Prostate gland (tissue), 2 donors: ENCODE data around the gene CNIH1. TPM values are rescaled to one million over a fixed set of nuclear protein-coding genes. Genes with fewer than 3 reads are reported as not detected.
"Not testable (repeated sequence)": the region's sequence is repeated elsewhere in the genome, so short reads cannot be mapped to it uniquely, and the experiment has no call there.

Source experiments
- DNase-seq: peaks from one replicate; pipeline ENCODE4 v3.0.0-alpha.2; 2019; ENCODE audit warnings: low spot score
- H3K27ac ChIP-seq, 2 donors: fragments of 200-600 bp; sonication (generic); 2 replicates each; pipeline ENCODE4 v1.5.1; 2017 to 2019
- H3K27me3 ChIP-seq: fragments of 200-600 bp; sonication (generic); replicated peaks from 2 replicates; pipeline ENCODE4 v1.5.1; 2019; ENCODE audit not compliant: insufficient read depth
- H3K36me3 ChIP-seq, 2 donors: fragments of 200-600 bp; sonication (generic); 1 replicate in 1 of 2; 2 replicates in 1 of 2; pipeline versions ENCODE4 v1.5.1 to v1.8.1; 2017 to 2019
- H3K4me1 ChIP-seq: fragments of 200-600 bp; sonication (generic); replicated peaks from 2 replicates; pipeline ENCODE4 v1.5.1; 2019
- H3K4me3 ChIP-seq, 2 donors: fragments of 200-600 bp; sonication (generic); 2 replicates each; pipeline ENCODE4 v1.5.1; 2017 to 2019
- H3K9me3 ChIP-seq: fragments of 200-600 bp; sonication (generic); 2 replicates; pipeline ENCODE4 v1.5.1; 2017
- POLR2A ChIP-seq: fragments of 450-650 bp; IDR thresholded peaks from one replicate; pipeline ENCODE4 v1.6.1; 2016; ENCODE audit warnings: antibody characterized with exemption, mild to moderate bottlenecking
- POLR2AphosphoS5 ChIP-seq: sonication (generic); formaldehyde crosslinking; IDR thresholded peaks from one replicate; pipeline ENCODE4 v1.6.1; 2017; ENCODE audit warnings: antibody characterized with exemption
- WGBS: methylation state at CpG from one replicate; pipeline ENCODE4 v1.1.5; 2018; 5-methylcytosine and 5-hydroxymethylcytosine counted together
- intact Hi-C: fragments of 100-400 bp; cut with DNase I; formaldehyde crosslinking; loops from one replicate; pipeline ENCODE4 v1.14.2; 2022
- total RNA-seq, 2 donors: library from RNA; depleted of rRNA; stranded (reverse); fragments of >200 nt; gene quantifications; one replicate each; pipeline ENCODE4 v1.1.0, GENCODE V29; 2016
- TF ChIP-seq, protein P1 (sequence below), 4 experiments: fragments of 200-600 bp in 2 of 4; fragments of 450-650 bp in 2 of 4; sonication (generic) in 2 of 4; IDR thresholded peaks; 1 replicate in 3 of 4; 2 replicates in 1 of 4; pipeline ENCODE4 v1.5.1; 2016 to 2019; ENCODE audit warnings: antibody characterized with exemption in 4 of 4, mild to moderate bottlenecking in 2 of 4, moderate library complexity in 2 of 4

CNIH1 gene
- total RNA-seq, 2 donors from 2014 or later = 113 to 193 TPM

- Histone ChIP-seq H3K36me3 (no peaks in the 10 kb centered on the region), H3K27ac (no peak overlapping the region), H3K4me1 (peaks cover 3% of the 10 kb centered on the region), H3K4me3 (no peak overlapping the region), H3K27me3 (no peaks in the 10 kb centered on the region), H3K9me3 (no peaks in the 10 kb centered on the region)
- no peak for DNase-seq
- intact Hi-C loops = no loop called here
- no peak for TF ChIP-seq POLR2A
- TF ChIP-seq, protein P1, sequence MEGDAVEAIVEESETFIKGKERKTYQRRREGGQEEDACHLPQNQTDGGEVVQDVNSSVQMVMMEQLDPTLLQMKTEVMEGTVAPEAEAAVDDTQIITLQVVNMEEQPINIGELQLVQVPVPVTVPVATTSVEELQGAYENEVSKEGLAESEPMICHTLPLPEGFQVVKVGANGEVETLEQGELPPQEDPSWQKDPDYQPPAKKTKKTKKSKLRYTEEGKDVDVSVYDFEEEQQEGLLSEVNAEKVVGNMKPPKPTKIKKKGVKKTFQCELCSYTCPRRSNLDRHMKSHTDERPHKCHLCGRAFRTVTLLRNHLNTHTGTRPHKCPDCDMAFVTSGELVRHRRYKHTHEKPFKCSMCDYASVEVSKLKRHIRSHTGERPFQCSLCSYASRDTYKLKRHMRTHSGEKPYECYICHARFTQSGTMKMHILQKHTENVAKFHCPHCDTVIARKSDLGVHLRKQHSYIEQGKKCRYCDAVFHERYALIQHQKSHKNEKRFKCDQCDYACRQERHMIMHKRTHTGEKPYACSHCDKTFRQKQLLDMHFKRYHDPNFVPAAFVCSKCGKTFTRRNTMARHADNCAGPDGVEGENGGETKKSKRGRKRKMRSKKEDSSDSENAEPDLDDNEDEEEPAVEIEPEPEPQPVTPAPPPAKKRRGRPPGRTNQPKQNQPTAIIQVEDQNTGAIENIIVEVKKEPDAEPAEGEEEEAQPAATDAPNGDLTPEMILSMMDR (IDR thresholded peaks at IDR 0.05) = no peak
- no peak for TF ChIP-seq POLR2AphosphoS5
- 66% methylated on average over 18 of the region's 18 CpGs for WGBS
These were observed 2.8 kb upstream of the CNIH1 start for GRCh38 chr14:54443981-54444380.

- intact Hi-C loops, H3K4me1 ChIP-seq: not testable (repeated sequence)
- WGBS = 97% methylated on average over 23 of the region's 23 CpGs
These were observed 1.8 kb upstream of the CNIH1 start for GRCh38 chr14:54442961-54443360.

GRCh38 chr14:54440476-54440872, 700 bp downstream of the CNIH1 start:
- Histone ChIP-seq H3K27me3 (no peaks in the 10 kb centered on the region), H3K36me3 (no peaks in the 10 kb centered on the region), H3K4me1 (peaks cover 3% of the 10 kb centered on the region), H3K4me3 (peak overlapping the region; percentile 66 to 89), H3K9me3 (no peaks in the 10 kb centered on the region), H3K27ac (peak overlapping the region; percentile 87 to 91)
- 2% methylated on average over 5 of the region's 5 CpGs for WGBS
- DNase-seq = no peak
- intact Hi-C loops = loop anchor here (2.0 kb wide), 1 partner anchor 48 kb away; the partner anchor contains the start of gene GMFB
- no peak for TF ChIP-seq POLR2AphosphoS5
- TF ChIP-seq, protein P1 (IDR thresholded peaks at IDR 0.05) = no peak
- TF ChIP-seq POLR2A = no peak

More at GRCh38 chr14:54442961-54443360, 1.8 kb upstream of the CNIH1 start:
- DNase-seq, H3K4me3 ChIP-seq, H3K9me3 ChIP-seq, H3K27me3 ChIP-seq, H3K27ac ChIP-seq, H3K36me3 ChIP-seq: not testable (repeated sequence)

- H3K9me3 ChIP-seq = no peaks in the 10 kb centered on the region
- no peak for TF ChIP-seq POLR2AphosphoS5
- TF ChIP-seq POLR2A = no peak
- TF ChIP-seq, protein P1 (IDR thresholded peaks at IDR 0.05) = no peak
- peak overlapping the region; percentile 66 to 89 for H3K4me3 ChIP-seq
- WGBS = 44% methylated on average over 7 of the region's 7 CpGs
- no peaks in the 10 kb centered on the region for H3K36me3 ChIP-seq
- no peak for DNase-seq
- H3K4me1 ChIP-seq = peaks cover 3% of the 10 kb centered on the region
- no peaks in the 10 kb centered on the region for H3K27me3 ChIP-seq
- H3K27ac ChIP-seq = peak overlapping the region in 1 of 2 donors; percentile 87
- intact Hi-C loops = loop anchor here (2.0 kb wide), 1 partner anchor 49 kb away; the partner anchor contains the start of gene GMFB
These were observed 1.1 kb downstream of the CNIH1 start for GRCh38 chr14:54440037-54440436.

GRCh38 chr14:54438703-54439102, 2.5 kb downstream of the CNIH1 start:
- Histone ChIP-seq H3K9me3 (no peaks in the 10 kb centered on the region), H3K4me1 (peaks cover 3% of the 10 kb centered on the region), H3K36me3 (no peaks in the 10 kb centered on the region), H3K27ac (no peak overlapping the region), H3K27me3 (no peaks in the 10 kb centered on the region), H3K4me3 (no peak overlapping the region)
- intact Hi-C loops = no loop called here
- TF ChIP-seq, protein P1 (IDR thresholded peaks at IDR 0.05) = no peak
- TF ChIP-seq POLR2AphosphoS5 = no peak
- DNase-seq = no peak
- 84% methylated on average over 4 of the region's 4 CpGs for WGBS

GRCh38 chr14:54437954-54438353, 3.2 kb downstream of the CNIH1 start:
- H3K4me3 ChIP-seq, H3K4me1 ChIP-seq, H3K27me3 ChIP-seq, H3K9me3 ChIP-seq, H3K27ac ChIP-seq, DNase-seq, intact Hi-C loops, H3K36me3 ChIP-seq: not testable (repeated sequence)
- 93% methylated on average over 4 of the region's 4 CpGs for WGBS
